HepG2 (cell line): Measurements from ENCODE around the gene COQ10B. TPM values are rescaled to one million over a fixed set of nuclear protein-coding genes. Genes with fewer than 3 reads are reported as not detected.
A peak's percentile ranks its signal among the peaks of the same experiment; 100 is the strongest.

Source experiments
- AFF4 ChIP-seq: sonication (generic); formaldehyde crosslinking; IDR thresholded peaks from 2 replicates; pipeline ENCODE4 v1.4.0; 2020; ENCODE audit warnings: missing genetic modification reagents
- CENPBD1 ChIP-seq: sonication (generic); formaldehyde crosslinking; IDR thresholded peaks from 2 replicates; pipeline ENCODE4 v1.8.0; 2022; ENCODE audit warnings: missing genetic modification reagents, low read depth, mild to moderate bottlenecking, borderline replicate concordance
- DRAP1 ChIP-seq: IDR thresholded peaks from 2 replicates; pipeline ENCODE4 v1.6.1; 2016; ENCODE audit warnings: missing genetic modification reagents, missing compliant biosample characterization
- HIC2 ChIP-seq: sonication (generic); formaldehyde crosslinking; IDR thresholded peaks from 2 replicates; pipeline ENCODE4 v1.9.0; 2022; ENCODE audit warnings: low read depth, missing genetic modification reagents
- MIER3 ChIP-seq: IDR thresholded peaks from 2 replicates; pipeline ENCODE4 v1.6.1; 2016; ENCODE audit warnings: missing compliant biosample characterization, borderline replicate concordance
- PAF1 ChIP-seq: IDR thresholded peaks from 2 replicates; pipeline ENCODE4 v1.6.1; 2016; ENCODE audit warnings: missing genetic modification reagents, missing compliant biosample characterization
- PATZ1 ChIP-seq: sonication (generic); formaldehyde crosslinking; IDR thresholded peaks from 2 replicates; pipeline ENCODE4 v1.4.0; 2020; ENCODE audit warnings: missing genetic modification reagents
- PITX1 ChIP-seq: sonication (generic); formaldehyde crosslinking; IDR thresholded peaks from 2 replicates; pipeline ENCODE4 v1.5.1; 2020; ENCODE audit warnings: mild to moderate bottlenecking, missing genetic modification reagents
- RCOR2 ChIP-seq: IDR thresholded peaks from 2 replicates; pipeline ENCODE4 v1.6.1; 2016; ENCODE audit warnings: missing biosample characterization, missing genetic modification reagents
- SP5 ChIP-seq: IDR thresholded peaks from 2 replicates; pipeline ENCODE4 v1.6.1; 2016; ENCODE audit warnings: low read depth, borderline replicate concordance
- ZBTB3 ChIP-seq: sonication (generic); formaldehyde crosslinking; IDR thresholded peaks from 2 replicates; pipeline ENCODE4 v1.4.0; 2020; ENCODE audit warnings: low read depth, mild to moderate bottlenecking, moderate library complexity, missing genetic modification reagents, borderline replicate concordance
- ZFP82 ChIP-seq: sonication (generic); formaldehyde crosslinking; IDR thresholded peaks from 2 replicates; pipeline ENCODE4 v1.5.1; 2020; ENCODE audit warnings: mild to moderate bottlenecking, missing genetic modification reagents, borderline replicate concordance
- ZMAT3 ChIP-seq: sonication (generic); formaldehyde crosslinking; conservative IDR thresholded peaks from 2 replicates; pipeline ENCODE4 v1.7.0; 2021; ENCODE audit warnings: missing genetic modification reagents
- ZMYM3 ChIP-seq: sonication (generic); formaldehyde crosslinking; IDR thresholded peaks from 2 replicates; pipeline ENCODE4 v1.5.1; 2020; ENCODE audit warnings: mild to moderate bottlenecking, missing genetic modification reagents
- ZNF33A ChIP-seq: sonication (generic); formaldehyde crosslinking; IDR thresholded peaks from 2 replicates; pipeline ENCODE4 v1.5.1; 2020; ENCODE audit warnings: missing genetic modification reagents, mild to moderate bottlenecking, moderate library complexity, borderline replicate concordance
- ZNF747 ChIP-seq: sonication (generic); formaldehyde crosslinking; IDR thresholded peaks from 2 replicates; pipeline ENCODE4 v1.8.1; 2023; ENCODE audit warnings: missing genetic modification reagents, mild to moderate bottlenecking, borderline replicate concordance
- ZNF800 ChIP-seq: sonication (generic); formaldehyde crosslinking; IDR thresholded peaks from 2 replicates; pipeline ENCODE4 v1.4.0; 2020; ENCODE audit warnings: missing genetic modification reagents
- polyA plus RNA-seq, 8 experiments: library from polyadenylated mRNA; depleted of rRNA in 3 of 8; stranded (reverse) in 7 of 8; unstranded in 1 of 8; fragments of >200 nt; fragmentation: Illumina TruSeq in 4 of 8; extraction: Trizol in 4 of 8; gene quantifications; 2 replicates each; pipeline versions ENCODE4 v1.2.1 to v1.2.3, GENCODE V29; 2011 to 2016; ENCODE audit warnings: low read depth in 4 of 8, missing spikeins in 1 of 8, mixed read lengths in 1 of 8; ENCODE audit not compliant: insufficient read depth in 1 of 8
- total RNA-seq, 5 experiments: library from RNA; depleted of rRNA; stranded (reverse); fragments of >200 nt; fragmentation: Illumina TruSeq; extraction: Trizol; gene quantifications; 2 replicates each; pipeline ENCODE4 v1.2.3, GENCODE V29; 2016; ENCODE audit warnings: low read depth in 1 of 5

Gene COQ10B
- total and polyA plus RNA-seq, 2 of the 13 experiments (the other 11 are each of a cell fraction or from before 2014, with no cell fraction given), result 4.6 to 34.9 TPM

- TF ChIP-seq ZNF747 (CRISPR knock-in tag) (peak; percentile 88), CENPBD1 (CRISPR knock-in tag) (0 out of 2 replicates have a peak, but pooled peaks have one; percentile 86), ZBTB3 (no peak), PAF1 (CRISPR knock-in tag) (no peak), SP5 (CRISPR knock-in tag) (peak; percentile 46; the same call in 1 of the 2 replicates), ZMAT3 (CRISPR knock-in tag) (0 out of 2 replicates have a peak, but pooled peaks have one; percentile 19), HIC2 (CRISPR knock-in tag) (no peak), MIER3 (no peak), ZMYM3 (CRISPR knock-in tag) (peak; percentile 26; the same call in 1 of the 2 replicates), ZFP82 (CRISPR knock-in tag) (no peak), AFF4 (CRISPR knock-in tag) (0 out of 2 replicates have a peak, but pooled peaks have one; percentile 52), ZNF800 (CRISPR knock-in tag) (0 out of 2 replicates have a peak, but pooled peaks have one; percentile 22), PITX1 (CRISPR knock-in tag) (peak; percentile 46; the same call in 1 of the 2 replicates), RCOR2 (no peak), ZNF33A (CRISPR knock-in tag) (no peak), DRAP1 (CRISPR knock-in tag) (peak; percentile 60; the same call in 1 of the 2 replicates), PATZ1 (peak; percentile 14)
These were observed 604 bp downstream of the COQ10B start (continued) for GRCh38 chr2:197453914-197454398.
